GM12891 (cell line): ENCODE results near the gene EHD1.

ENCODE experiments used
- DNase-seq: peaks from one replicate; pipeline ENCODE4 v3.0.0; 2011; ENCODE audit warnings: low spot score; ENCODE audit not compliant: insufficient read length
- FAIRE-seq: peaks from 2 replicates; lab custom pipeline; 2011; peaks lifted over from hg19 to GRCh38; lab: Jason Lieb, UNC
- PAX5 ChIP-seq: IDR thresholded peaks from 2 replicates; pipeline ENCODE4 v1.6.1; 2011; ENCODE audit warnings: low read length, moderate library complexity, mild to moderate bottlenecking; ENCODE audit not compliant: insufficient read depth, severe bottlenecking
- POLR2A ChIP-seq: IDR thresholded peaks from 2 replicates; pipeline ENCODE4 v1.6.1; 2011; ENCODE audit warnings: low read depth, low read length, control low read depth
- POLR2AphosphoS5 ChIP-seq: IDR thresholded peaks from 2 replicates; pipeline ENCODE4 v1.6.1; 2011; ENCODE audit warnings: low read depth, low read length, control low read depth
- POU2F2 ChIP-seq: IDR thresholded peaks from 2 replicates; pipeline ENCODE4 v1.6.1; 2011; ENCODE audit warnings: low read depth, mild to moderate bottlenecking, control low read depth, low read length, moderate library complexity
- SPI1 ChIP-seq: IDR thresholded peaks from 2 replicates; pipeline ENCODE4 v1.6.1; 2011; ENCODE audit warnings: low read depth, low read length, control low read depth
- TAF1 ChIP-seq: IDR thresholded peaks from 2 replicates; pipeline ENCODE4 v1.6.1; 2011; ENCODE audit warnings: low read depth, low read length, control low read depth

The EHD1 gene

GRCh38 chr11:64898076-64898445, 19.6 kb upstream of the EHD1 start:
- FAIRE-seq, result no peak
- TF ChIP-seq PAX5, result no peak
- TF ChIP-seq SPI1, result no peak
- no peak for TF ChIP-seq POLR2AphosphoS5
- no peak for TF ChIP-seq POLR2A
- TF ChIP-seq POU2F2, result no peak
- TF ChIP-seq TAF1, result no peak
- no peak for DNase-seq

GRCh38 chr11:64897381-64898075, 19.1 kb upstream of the EHD1 start:
- FAIRE-seq (no peak), DNase-seq (no peak)
- TF ChIP-seq TAF1 (no peak), POU2F2 (no peak), PAX5 (no peak), SPI1 (no peak), POLR2AphosphoS5 (no peak), POLR2A (no peak)

- no peak for FAIRE-seq
- TF ChIP-seq TAF1, result no peak
- TF ChIP-seq POU2F2, result no peak
- TF ChIP-seq POLR2AphosphoS5, result no peak
- no peak for TF ChIP-seq SPI1
- TF ChIP-seq POLR2A, result no peak
- TF ChIP-seq PAX5, result no peak
These were observed 18.1 kb upstream of the EHD1 start for GRCh38 chr11:64896448-64897022.

GRCh38 chr11:64894812-64895452, 16.5 kb upstream of the EHD1 start:
- DNase-seq (no peak), FAIRE-seq (no peak)
- no peak for TF ChIP-seq POU2F2
- no peak for TF ChIP-seq POLR2AphosphoS5
- TF ChIP-seq POLR2A, result no peak
- TF ChIP-seq TAF1, result no peak
- TF ChIP-seq PAX5, result no peak
- no peak for TF ChIP-seq SPI1

More at GRCh38 chr11:64896448-64897022, 18.1 kb upstream of the EHD1 start:
- no peak for DNase-seq

- peak; percentile 94 for FAIRE-seq
- peak; percentile 98 for DNase-seq
- TF ChIP-seq POU2F2 (0 out of 2 replicates have a peak, but pooled peaks have one; percentile 21), PAX5 (no peak), SPI1 (no peak), POLR2AphosphoS5 (no peak)
These were observed 15.8 kb upstream of the EHD1 start for GRCh38 chr11:64894070-64894811.

- TF ChIP-seq PAX5 (no peak), TAF1 (no peak), POLR2A (no peak)
- FAIRE-seq (no peak), DNase-seq (no peak)
These were observed 15.0 kb upstream of the EHD1 start for GRCh38 chr11:64893194-64894069.

- TF ChIP-seq POU2F2 (no peak), TAF1 (no peak), PAX5 (no peak), POLR2AphosphoS5 (no peak), POLR2A (no peak), SPI1 (no peak)
- FAIRE-seq (no peak), DNase-seq (no peak)
These were observed 14.4 kb upstream of the EHD1 start for GRCh38 chr11:64892838-64893193.

- FAIRE-seq (no peak), DNase-seq (no peak)
- no peak for TF ChIP-seq SPI1
- no peak for TF ChIP-seq PAX5
- TF ChIP-seq POLR2A, result no peak
- TF ChIP-seq POLR2AphosphoS5, result no peak
- no peak for TF ChIP-seq POU2F2
- no peak for TF ChIP-seq TAF1
These were observed 14.0 kb upstream of the EHD1 start for GRCh38 chr11:64892411-64892831.

GRCh38 chr11:64891880-64892279, 13.5 kb upstream of the EHD1 start:
- FAIRE-seq (no peak), DNase-seq (no peak)
- TF ChIP-seq POLR2A (no peak), POU2F2 (no peak), PAX5 (no peak), SPI1 (no peak), TAF1 (no peak), POLR2AphosphoS5 (no peak)
